Measurements from ENCODE around the gene CD163L1.

The CD163L1 gene

DNA sequence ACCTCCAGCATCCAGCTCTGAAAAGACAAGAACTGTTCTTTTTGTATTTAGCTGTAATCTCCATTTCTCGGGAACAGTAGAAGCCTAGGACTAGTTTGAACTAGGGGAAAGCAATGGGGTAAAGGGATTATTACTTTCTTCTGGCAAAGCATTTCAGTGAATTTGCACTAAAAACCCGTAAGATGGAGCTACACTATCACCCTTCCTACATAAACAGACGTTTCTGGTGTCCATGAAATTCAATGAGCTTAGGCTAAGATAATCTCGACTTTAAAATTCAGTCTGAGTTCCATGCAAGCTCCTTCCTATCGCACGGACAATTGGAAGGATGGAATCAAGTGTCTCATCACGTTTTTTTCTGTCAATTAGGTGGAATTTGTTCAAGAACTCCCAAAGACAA, 116.0 kb downstream of the CD163L1 start:
- Histone ChIP-seq H3K4me1 (ENCODE audit: control insufficient read depth, insufficient read depth, low read length, poor library complexity, severe bottlenecking) (no peaks in the 10 kb centered on the region), H3K27ac (ENCODE audit: low read depth, low read length, severe bottlenecking) (no peak overlapping the region), H3K4me3 (ENCODE audit: extremely low read depth, insufficient read depth, low read length, poor library complexity, severe bottlenecking) (no peak overlapping the region), H3K36me3 (ENCODE audit: control insufficient read depth, insufficient read depth, low read length) (no peaks in the 10 kb centered on the region), H3K9me3 (ENCODE audit: control insufficient read depth, low read length) (peaks cover 10% of the 10 kb centered on the region)
- 86 to 94% methylated on average over 5 to 6 of the region's 7 CpGs for WGBS, 2 experiments (ENCODE audit: insufficient coverage in 2 of 2)

- H3K9me3 ChIP-seq (ENCODE audit: control insufficient read depth, low read length), result no peaks in the 10 kb centered on the region
- 81 to 100% methylated on average over 2 to 3 of the region's 5 CpGs for WGBS, 2 experiments (ENCODE audit: insufficient coverage in 2 of 2)
- no peak overlapping the region for H3K27ac ChIP-seq (ENCODE audit: low read depth, low read length, severe bottlenecking)
- no peak overlapping the region for H3K4me3 ChIP-seq (ENCODE audit: extremely low read depth, insufficient read depth, low read length, poor library complexity, severe bottlenecking)
- no peaks in the 10 kb centered on the region for H3K36me3 ChIP-seq (ENCODE audit: control insufficient read depth, insufficient read depth, low read length)
- no peaks in the 10 kb centered on the region for H3K4me1 ChIP-seq (ENCODE audit: control insufficient read depth, insufficient read depth, low read length, poor library complexity, severe bottlenecking)
Observed at GRCh38 chr12:7324176-7324575, 119.8 kb downstream of the CD163L1 start.

- no peaks in the 10 kb centered on the region for H3K36me3 ChIP-seq (ENCODE audit: control insufficient read depth, insufficient read depth, low read length)
- H3K27ac ChIP-seq (ENCODE audit: low read depth, low read length, severe bottlenecking), result no peak overlapping the region
- WGBS, 2 experiments (ENCODE audit: insufficient coverage in 2 of 2), result 92 to 93% methylated on average over 2 to 3 of the region's 5 CpGs
- no peak overlapping the region for H3K4me3 ChIP-seq (ENCODE audit: extremely low read depth, insufficient read depth, low read length, poor library complexity, severe bottlenecking)
- no peaks in the 10 kb centered on the region for H3K9me3 ChIP-seq (ENCODE audit: control insufficient read depth, low read length)
- H3K4me1 ChIP-seq (ENCODE audit: control insufficient read depth, insufficient read depth, low read length, poor library complexity, severe bottlenecking), result no peaks in the 10 kb centered on the region
Observed at GRCh38 chr12:7322599-7322998, 121.4 kb downstream of the CD163L1 start.

DNA sequence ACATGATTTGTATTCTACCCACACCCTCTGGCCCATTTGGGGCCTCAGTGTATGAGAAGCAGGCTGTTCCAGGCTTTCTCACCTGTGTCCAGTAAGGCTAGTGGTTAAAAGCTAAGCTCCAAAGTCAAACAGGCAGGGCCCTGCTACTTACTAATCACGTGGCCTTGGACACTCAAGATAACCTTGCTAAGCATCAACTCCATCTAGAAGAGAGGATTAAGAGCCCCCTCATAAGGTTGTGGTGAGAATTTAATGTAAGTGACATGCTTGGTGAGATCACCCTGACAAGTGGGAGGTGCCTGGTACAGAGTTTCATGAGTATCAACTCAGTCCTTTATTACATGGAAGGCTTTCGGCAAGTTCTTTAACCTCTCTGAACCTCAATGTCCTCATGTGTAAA, 122.3 kb downstream of the CD163L1 start:
- no peaks in the 10 kb centered on the region for H3K9me3 ChIP-seq (ENCODE audit: control insufficient read depth, low read length)
- H3K27ac ChIP-seq (ENCODE audit: low read depth, low read length, severe bottlenecking), result no peak overlapping the region
- no peak overlapping the region for H3K4me3 ChIP-seq (ENCODE audit: extremely low read depth, insufficient read depth, low read length, poor library complexity, severe bottlenecking)
- no CpG with 5 or more reads among the region's 2 CpGs for WGBS, 2 experiments (ENCODE audit: insufficient coverage in 2 of 2)
- no peaks in the 10 kb centered on the region for H3K4me1 ChIP-seq (ENCODE audit: control insufficient read depth, insufficient read depth, low read length, poor library complexity, severe bottlenecking)
- H3K36me3 ChIP-seq (ENCODE audit: control insufficient read depth, insufficient read depth, low read length), result no peaks in the 10 kb centered on the region

DNA sequence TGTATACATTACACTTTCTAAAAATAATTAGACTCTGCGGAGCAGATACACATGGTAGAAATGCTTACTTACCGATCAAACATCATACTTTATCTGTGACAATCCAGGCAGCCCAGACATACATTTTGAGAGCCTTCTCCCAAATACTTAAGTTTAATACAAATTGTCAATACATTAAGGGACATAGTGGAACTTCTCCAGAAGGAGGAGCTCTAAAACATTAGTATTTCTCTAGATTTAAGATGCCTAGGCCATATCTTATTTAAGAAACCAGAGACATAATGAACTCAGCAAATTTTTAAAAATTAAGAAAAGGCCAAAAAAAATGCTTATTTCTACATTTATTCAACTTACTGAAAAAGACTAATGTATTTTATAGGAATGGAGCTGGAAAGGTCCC, 124.0 kb downstream of the CD163L1 start:
- Histone ChIP-seq H3K4me3 (ENCODE audit: extremely low read depth, insufficient read depth, low read length, poor library complexity, severe bottlenecking) (no peak overlapping the region), H3K36me3 (ENCODE audit: control insufficient read depth, insufficient read depth, low read length) (no peaks in the 10 kb centered on the region), H3K4me1 (ENCODE audit: control insufficient read depth, insufficient read depth, low read length, poor library complexity, severe bottlenecking) (no peaks in the 10 kb centered on the region), H3K9me3 (ENCODE audit: control insufficient read depth, low read length) (no peaks in the 10 kb centered on the region), H3K27ac (ENCODE audit: low read depth, low read length, severe bottlenecking) (no peak overlapping the region)
- no CpG with 5 or more reads among the region's 2 CpGs for WGBS, 2 experiments (ENCODE audit: insufficient coverage in 2 of 2)

DNA sequence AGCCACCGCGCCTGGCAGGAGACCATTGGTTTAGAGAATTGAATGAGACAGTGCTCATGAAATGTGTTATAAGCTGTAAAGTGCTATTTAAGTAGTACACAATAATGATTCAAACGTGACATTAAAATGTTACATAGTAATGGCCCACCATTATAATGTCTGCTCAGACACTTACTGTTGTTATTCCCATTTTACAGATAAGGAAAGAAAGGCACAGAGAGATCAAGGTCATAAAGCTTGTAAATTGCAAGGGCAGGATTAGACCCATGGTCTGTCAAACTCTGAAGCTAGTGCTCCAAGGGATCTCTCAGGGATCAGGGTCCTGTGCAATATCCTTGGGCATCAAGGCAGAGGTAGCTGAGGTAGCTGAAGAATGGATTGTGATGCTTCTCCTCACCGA, 133.9 kb downstream of the CD163L1 start:
- 76 to 88% methylated on average over 1 to 2 of the region's 4 CpGs for WGBS, 2 experiments (ENCODE audit: insufficient coverage in 2 of 2)

More for the DNA sequence above, 133.9 kb downstream of the CD163L1 start:
- Histone ChIP-seq H3K27ac (ENCODE audit: low read depth, low read length, severe bottlenecking) (no peak overlapping the region), H3K9me3 (ENCODE audit: control insufficient read depth, low read length) (no peaks in the 10 kb centered on the region), H3K36me3 (ENCODE audit: control insufficient read depth, insufficient read depth, low read length) (no peaks in the 10 kb centered on the region), H3K4me3 (ENCODE audit: extremely low read depth, insufficient read depth, low read length, poor library complexity, severe bottlenecking) (no peak overlapping the region), H3K4me1 (ENCODE audit: control insufficient read depth, insufficient read depth, low read length, poor library complexity, severe bottlenecking) (no peaks in the 10 kb centered on the region)
